Common myeloid progenitor, CD34-positive (primary cell): ENCODE measurements around the gene DPP3.
"Not testable (repeated sequence)": the region's sequence is repeated elsewhere in the genome, so short reads cannot be mapped to it uniquely, and the experiment has no call there.

Experiments
- CTCF ChIA-PET: fragments of 350-600 bp; sonication (Branson Sonifier 250); formaldehyde crosslinking; loops from one replicate; lab custom pipeline; 2021; ENCODE audit warnings: antibody characterized with exemption; lab: Charles Lee
- POLR2A ChIA-PET: fragments of 350-600 bp; sonication (Branson Sonifier 250); formaldehyde crosslinking; loops from one replicate; lab custom pipeline; 2021; ENCODE audit warnings: antibody characterized with exemption; lab: Charles Lee
- DNase-seq, 3 donors: peaks; one replicate each; pipeline versions ENCODE4 v3.0.0 to v3.0.0-alpha.2; 2013
- H3K27ac ChIP-seq, 2 experiments: 1 replicate in 1 of 2; 2 replicates in 1 of 2; pipeline ENCODE4 v1.7.0; 2013; ENCODE audit warnings: inconsistent platforms in 2 of 2, low read length in 2 of 2, mild to moderate bottlenecking in 2 of 2, low read depth in 1 of 2, moderate library complexity in 1 of 2; ENCODE audit not compliant: severe bottlenecking in 2 of 2, insufficient read depth in 1 of 2, poor library complexity in 1 of 2
- H3K27me3 ChIP-seq, 5 experiments: replicated peaks in 2 of 5; 1 replicate in 3 of 5; 2 replicates in 2 of 5; pipeline versions ENCODE4 v1.6.1 to v1.7.0; 2013; ENCODE audit warnings: low read length in 4 of 5, mild to moderate bottlenecking in 2 of 5, moderate library complexity in 2 of 5, inconsistent platforms in 1 of 5; ENCODE audit not compliant: insufficient read depth in 5 of 5, control insufficient read depth in 4 of 5
- H3K36me3 ChIP-seq, 4 experiments: 1 replicate in 2 of 4; 2 replicates in 2 of 4; pipeline versions ENCODE4 v1.6.1 to v1.7.0; 2013; ENCODE audit warnings: low read length in 3 of 4, control low read depth in 1 of 4, mild to moderate bottlenecking in 1 of 4; ENCODE audit not compliant: control insufficient read depth in 4 of 4, insufficient read depth in 4 of 4
- H3K4me1 ChIP-seq, 4 experiments: 1 replicate in 3 of 4; 2 replicates in 1 of 4; pipeline versions ENCODE4 v1.6.1 to v1.7.1; 2013; ENCODE audit warnings: low read length in 3 of 4, mild to moderate bottlenecking in 3 of 4, control low read depth in 1 of 4, inconsistent platforms in 1 of 4, moderate library complexity in 1 of 4; ENCODE audit not compliant: control insufficient read depth in 4 of 4, insufficient read depth in 4 of 4; ENCODE audit errors: control extremely low read depth in 1 of 4
- H3K4me3 ChIP-seq, 7 experiments: 1 replicate in 4 of 7; 2 replicates in 3 of 7; pipeline versions ENCODE4 v1.5.1 to v1.7.0; 2013; ENCODE audit warnings: mild to moderate bottlenecking in 7 of 7, low read length in 6 of 7, moderate library complexity in 6 of 7, inconsistent platforms in 2 of 7, low read depth in 2 of 7, control low read depth in 1 of 7; ENCODE audit not compliant: insufficient read depth in 4 of 7, control insufficient read depth in 1 of 7; ENCODE audit errors: extremely low read depth in 1 of 7
- H3K9me3 ChIP-seq, 5 experiments: 1 replicate in 4 of 5; 2 replicates in 1 of 5; pipeline versions ENCODE4 v1.6.1 to v1.7.1; 2013; ENCODE audit warnings: low read length in 4 of 5, mild to moderate bottlenecking in 2 of 5, inconsistent platforms in 1 of 5, low read depth in 1 of 5, moderate library complexity in 1 of 5; ENCODE audit not compliant: control insufficient read depth in 4 of 5, insufficient read depth in 2 of 5; ENCODE audit errors: control extremely low read depth in 1 of 5
- WGBS: methylation state at CpG from one replicate; pipeline ENCODE4 v1.1.5; 2013; ENCODE audit not compliant: insufficient coverage; 5-methylcytosine and 5-hydroxymethylcytosine counted together

DPP3 gene

DNA sequence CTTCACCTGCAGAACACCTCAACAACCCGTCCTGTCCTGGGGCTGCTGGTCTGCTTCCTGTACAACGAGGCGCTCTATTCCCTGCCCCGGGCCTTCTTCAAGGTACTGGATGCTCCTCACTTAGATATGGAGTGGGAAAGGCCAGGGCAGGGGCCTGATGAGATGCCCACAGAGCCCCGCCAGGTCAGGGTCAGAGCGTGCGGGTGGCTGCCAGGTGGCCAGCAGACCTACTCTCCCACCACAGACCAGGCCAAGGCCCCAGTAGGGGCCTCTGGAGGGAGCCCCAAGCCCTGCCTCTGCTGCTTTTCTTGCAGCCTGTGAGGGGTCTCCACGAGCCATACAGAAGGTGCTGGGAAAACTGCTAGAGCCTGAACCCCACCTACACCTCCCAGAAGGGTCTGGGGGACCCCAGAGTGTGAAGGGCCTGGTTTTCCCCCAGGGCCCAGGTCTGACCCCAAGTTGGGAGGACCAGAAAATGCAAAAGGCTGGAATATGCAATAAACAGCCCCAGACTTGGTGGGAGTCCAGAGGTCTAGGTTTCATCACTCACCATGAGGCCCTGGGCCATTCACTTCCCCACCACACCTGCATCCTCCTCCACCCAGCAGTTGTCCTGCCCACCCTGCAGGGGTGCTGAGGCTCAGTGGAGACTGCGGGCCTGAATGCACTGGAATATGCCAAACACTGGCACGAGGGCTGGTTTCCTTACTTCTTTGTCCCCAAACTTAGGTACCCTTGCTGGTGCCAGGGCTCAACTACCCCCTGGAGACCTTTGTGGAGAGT lies 50.9 kb downstream of the DPP3 start:
- CTCF ChIA-PET = no interaction called here
- DNase-seq = no peak
- H3K27me3 ChIP-seq = no peaks in the 10 kb centered on the region
- no peak overlapping the region for H3K4me3 ChIP-seq
- H3K4me1 ChIP-seq = no peaks in the 10 kb centered on the region
- peaks cover 14 to 68% (median 30%) of the 10 kb centered on the region in 4 experiments for H3K36me3 ChIP-seq
- no peak overlapping the region for H3K27ac ChIP-seq
- POLR2A ChIA-PET = no interaction called here
- no peaks in the 10 kb centered on the region for H3K9me3 ChIP-seq
- 100% methylated on average over 5 of the region's 10 CpGs for WGBS

GRCh38 chr11:66531841-66532240 lies 51.6 kb downstream of the DPP3 start:
- ChIA-PET CTCF (no interaction called here), POLR2A (no interaction called here)
- Histone ChIP-seq H3K27ac (no peak overlapping the region), H3K4me1 (no peaks in the 10 kb centered on the region), H3K36me3 (peaks cover 12 to 65% (median 27%) of the 10 kb centered on the region in 4 experiments), H3K27me3 (no peaks in the 10 kb centered on the region), H3K9me3 (no peaks in the 10 kb centered on the region), H3K4me3 (no peak overlapping the region)
- WGBS = 100% methylated on average over 8 of the region's 11 CpGs
- DNase-seq = no peak

- ChIA-PET CTCF (interaction anchor here (1.0 to 1.2 kb wide), 3 partner anchors 10 to 145 kb away, joined by 3 read pairs; partner anchors contain the start of gene RBM4B), POLR2A (interaction anchor here (0.6 kb wide), 1 partner anchor 17 kb away, joined by 3 read pairs; no protein-coding TSS in a partner anchor)
- Histone ChIP-seq H3K27me3 (no peaks in the 10 kb centered on the region), H3K4me1 (no peaks in the 10 kb centered on the region), H3K27ac (no peak overlapping the region), H3K4me3 (no peak overlapping the region), H3K9me3 (no peaks in the 10 kb centered on the region), H3K36me3 (peaks cover 12 to 65% (median 29%) of the 10 kb centered on the region in 4 experiments)
- no peak for DNase-seq
- 100% methylated on average over 3 of the region's 6 CpGs for WGBS
These were observed 52.5 kb downstream of the DPP3 start for GRCh38 chr11:66532784-66533183.

- 91% methylated on average over 15 of the region's 16 CpGs for WGBS
- CTCF ChIA-PET = interaction anchor here (1.0 kb wide), 1 partner anchor 140 kb away, joined by 4 read pairs; no protein-coding TSS in a partner anchor
- Histone ChIP-seq H3K27ac (no peak overlapping the region), H3K36me3 (peaks cover 15 to 68% (median 40%) of the 10 kb centered on the region in 4 experiments), H3K4me3 (no peak overlapping the region), H3K4me1 (peaks cover 4 to 22% (median 18%) of the 10 kb centered on the region in 4 experiments), H3K27me3 (no peaks in the 10 kb centered on the region), H3K9me3 (no peaks in the 10 kb centered on the region)
- no peak for DNase-seq
- POLR2A ChIA-PET = no interaction called here
These were observed 59.1 kb downstream of the DPP3 start for GRCh38 chr11:66539170-66539869.

- Histone ChIP-seq H3K27me3 (no peaks in the 10 kb centered on the region), H3K4me1 (peaks cover 9 to 27% (median 23%) of the 10 kb centered on the region in 4 experiments), H3K4me3 (no peak overlapping the region), H3K36me3 (peaks cover 15 to 65% (median 40%) of the 10 kb centered on the region in 4 experiments), H3K9me3 (no peaks in the 10 kb centered on the region), H3K27ac (no peak overlapping the region)
- no peak for DNase-seq
- ChIA-PET POLR2A (no interaction called here), CTCF (no interaction called here)
- 91% methylated on average over 10 of the region's 10 CpGs for WGBS
These were observed 59.6 kb downstream of the DPP3 start for GRCh38 chr11:66539870-66540213.

- H3K27me3 ChIP-seq, DNase-seq, POLR2A ChIA-PET, H3K27ac ChIP-seq, H3K9me3 ChIP-seq, H3K4me3 ChIP-seq, CTCF ChIA-PET: not testable (repeated sequence)
- peaks cover 13 to 60% (median 37%) of the 10 kb centered on the region in 4 experiments for H3K36me3 ChIP-seq
- 90% methylated on average over 8 of the region's 8 CpGs for WGBS
- peaks cover 13 to 34% (median 28%) of the 10 kb centered on the region in 4 experiments for H3K4me1 ChIP-seq
These were observed 60.4 kb downstream of the DPP3 start for GRCh38 chr11:66540598-66540997.

GRCh38 chr11:66541892-66542291 lies 61.7 kb downstream of the DPP3 start:
- Histone ChIP-seq H3K9me3 (no peaks in the 10 kb centered on the region), H3K36me3 (peaks cover 9 to 49% (median 31%) of the 10 kb centered on the region in 4 experiments), H3K27ac (no peak overlapping the region), H3K4me3 (no peak overlapping the region), H3K27me3 (peaks cover 0 to under 1% (median 0%) of the 10 kb centered on the region in 5 experiments), H3K4me1 (peaks cover 13 to 40% (median 31%) of the 10 kb centered on the region in 4 experiments)
- 93% methylated on average over 4 of the region's 4 CpGs for WGBS
- ChIA-PET CTCF (interaction anchor here (0.7 to 3.1 kb wide), 4 partner anchors 13 to 138 kb away, joined by 3 to 8 read pairs (median 3); no protein-coding TSS in a partner anchor), POLR2A (no interaction called here)
- no peak for DNase-seq
